Measurements from ENCODE around the gene PNMA1.

PNMA1 gene

DNA sequence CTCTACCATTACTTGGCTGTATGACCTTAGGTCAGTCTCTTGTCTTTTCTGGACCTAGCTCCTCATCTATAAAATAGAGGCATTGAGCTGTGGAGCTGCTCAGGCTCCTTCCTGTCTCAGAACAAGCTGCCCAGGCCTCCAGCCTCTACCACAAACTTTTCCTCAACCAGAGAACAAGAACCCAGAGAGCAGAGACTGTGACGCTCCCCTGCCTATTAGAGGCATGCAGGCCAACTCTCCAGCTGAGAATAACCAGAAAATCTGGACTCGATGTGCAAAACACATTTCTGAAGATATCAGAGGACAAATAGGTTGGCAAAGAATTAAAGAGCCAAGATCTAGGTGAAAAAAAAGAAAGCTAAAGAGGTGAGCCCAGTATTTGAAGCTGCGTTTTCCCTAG, 17.8 kb upstream of the PNMA1 start:
- no peak for DNase-seq

GRCh38 chr14:73731111-73731510, 16.9 kb upstream of the PNMA1 start:
- DNase-seq: no peak

DNA sequence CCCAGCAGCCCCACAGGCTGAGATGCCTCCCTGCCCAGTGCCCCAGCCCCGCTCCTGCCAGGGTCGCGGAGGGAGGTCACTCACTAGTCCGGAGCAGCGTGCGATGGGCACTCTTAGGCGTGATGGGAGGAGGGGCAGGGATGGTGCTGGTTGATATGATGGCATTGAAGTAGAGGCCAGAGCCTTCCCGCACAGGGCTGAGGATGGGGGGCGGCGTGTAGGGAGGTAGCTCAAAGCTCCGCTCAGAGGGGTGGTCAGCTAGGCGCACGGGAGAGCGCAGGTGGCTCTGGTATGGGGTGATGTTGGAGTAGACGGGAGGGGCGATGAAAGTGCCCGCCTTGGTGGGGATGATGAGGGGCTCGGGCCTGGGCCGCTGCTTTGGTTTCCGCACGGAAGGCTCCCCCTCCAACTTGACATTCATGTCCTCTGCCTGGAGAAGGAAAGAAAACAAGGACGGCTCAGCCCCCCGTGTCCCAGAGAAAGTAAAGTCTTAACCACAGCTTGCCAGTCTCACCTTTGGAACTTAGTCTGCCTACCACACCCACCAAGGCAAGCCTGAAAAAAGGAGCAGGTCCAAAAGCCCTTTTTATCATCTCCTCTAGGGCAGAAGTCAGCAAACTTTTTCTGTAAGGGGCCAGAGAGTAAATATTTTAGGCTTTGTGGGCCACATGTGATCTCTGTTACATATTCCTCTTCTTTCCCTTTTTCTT, 15.5 kb upstream of the PNMA1 start:
- DNase-seq: no peak

GRCh38 chr14:73728717-73729330, 14.6 kb upstream of the PNMA1 start:
- DNase-seq: peak; percentile 64

DNA sequence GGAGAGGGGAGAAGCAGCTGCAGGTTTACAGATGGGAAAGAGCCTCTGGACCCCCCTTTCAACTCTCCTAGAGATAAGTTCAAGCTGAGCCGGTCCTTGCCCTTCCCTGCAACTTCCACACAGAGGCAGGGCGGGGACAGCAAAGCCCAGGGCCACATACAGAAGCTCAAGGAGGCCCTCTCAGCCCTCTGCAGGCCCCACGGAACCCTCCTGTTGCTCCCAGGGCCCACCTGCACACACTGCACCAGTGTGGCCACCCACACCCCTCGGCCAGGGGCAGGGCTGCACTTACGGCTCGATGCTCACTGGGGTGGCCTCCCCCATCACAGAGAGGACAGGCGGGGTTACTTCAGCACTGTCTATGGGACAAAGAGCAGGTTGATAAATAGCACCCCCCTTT, 13.0 kb upstream of the PNMA1 start:
- DNase-seq: no peak

DNA sequence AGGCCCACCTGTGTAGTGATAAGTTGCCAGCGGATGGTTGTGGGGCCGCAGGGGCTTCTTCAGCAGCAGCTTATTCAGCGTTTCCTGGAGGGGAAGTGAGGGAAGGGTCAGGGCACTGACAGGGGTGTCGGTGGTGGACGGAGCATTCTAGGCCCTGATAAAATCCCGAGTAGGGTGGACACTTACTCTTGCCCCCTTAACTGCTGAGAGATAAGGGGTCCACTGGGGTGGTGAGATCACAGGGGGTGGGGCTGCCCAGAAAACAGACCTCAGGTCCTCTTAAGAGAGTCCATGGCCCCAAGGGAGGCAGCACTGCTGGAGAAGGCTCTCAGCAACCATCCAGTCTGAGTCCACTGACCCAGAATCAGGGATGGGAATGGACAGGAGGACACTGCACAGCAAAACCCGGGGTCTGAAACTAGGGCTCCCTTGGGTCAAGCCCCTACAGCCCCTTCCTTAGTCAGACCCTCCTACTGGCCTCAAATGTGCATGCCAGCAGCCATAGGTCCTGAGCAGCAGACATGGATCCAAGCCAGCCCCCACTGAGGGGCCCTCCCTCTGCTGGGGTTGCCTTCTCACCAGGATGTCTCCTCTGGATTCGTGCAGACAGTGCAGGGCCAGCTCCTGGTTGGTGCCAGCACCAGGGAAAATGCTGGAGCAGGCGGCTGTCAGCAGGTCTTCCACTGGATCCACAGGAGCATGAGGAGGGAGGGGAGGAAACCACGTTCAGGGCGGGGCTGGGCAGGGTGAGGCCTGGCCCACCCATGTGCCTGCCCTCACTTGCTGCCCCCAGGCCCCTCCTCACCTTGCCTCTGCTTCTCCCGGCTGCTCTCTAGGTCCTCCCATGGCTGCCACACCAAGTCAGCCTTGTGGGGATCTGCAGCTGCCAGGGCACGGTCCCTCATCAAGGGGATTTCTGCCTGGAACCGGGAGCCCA, 12.1 kb upstream of the PNMA1 start:
- no peak for DNase-seq

- no peak for DNase-seq
Measured at GRCh38 chr14:73725116-73726024, 11.2 kb upstream of the PNMA1 start.

- DNase-seq: no peak
Measured at GRCh38 chr14:73724696-73725095, 10.5 kb upstream of the PNMA1 start.

- DNase-seq: no peak
Measured at GRCh38 chr14:73723797-73724661, 9.8 kb upstream of the PNMA1 start.

DNA sequence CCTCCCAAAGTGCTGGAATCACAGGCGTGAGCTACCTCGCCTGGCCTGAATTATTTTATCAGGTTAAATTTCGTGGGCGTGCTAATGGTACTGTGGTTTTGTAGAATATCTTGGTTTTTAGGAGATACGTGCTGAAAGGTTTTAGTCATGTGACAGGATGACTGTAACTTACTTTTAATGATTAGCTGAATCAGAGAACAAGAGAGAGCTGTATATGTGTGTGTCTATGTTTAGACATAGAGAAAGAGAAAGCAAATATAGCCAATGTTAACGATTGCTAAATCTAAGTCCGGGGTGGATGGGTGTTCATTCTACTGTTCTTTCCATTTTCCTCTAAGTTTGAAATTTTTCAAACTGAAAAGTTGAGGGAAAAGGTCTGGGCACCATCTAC, 9.2 kb upstream of the PNMA1 start:
- no peak for DNase-seq

DNA sequence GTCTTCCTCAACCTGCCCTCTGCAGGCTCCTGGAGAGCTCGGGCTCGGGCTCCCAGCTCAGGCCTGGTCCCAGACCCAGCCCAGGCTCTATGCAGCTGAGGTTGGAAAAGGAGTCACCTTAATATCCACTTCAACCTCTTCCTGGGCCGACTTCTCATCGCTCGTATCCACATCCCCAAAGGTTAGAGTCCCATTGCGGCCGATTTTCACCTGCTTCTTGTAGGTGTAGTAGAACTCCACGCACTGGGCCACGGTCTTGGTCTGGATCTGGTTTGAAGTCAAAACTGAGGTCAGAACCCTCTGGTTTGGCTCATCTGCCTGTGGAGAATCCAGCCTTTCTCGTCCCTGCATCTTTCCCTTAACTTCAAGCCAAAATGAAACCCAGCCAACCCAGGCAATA, 8.4 kb upstream of the PNMA1 start:
- no peak for DNase-seq

DNA sequence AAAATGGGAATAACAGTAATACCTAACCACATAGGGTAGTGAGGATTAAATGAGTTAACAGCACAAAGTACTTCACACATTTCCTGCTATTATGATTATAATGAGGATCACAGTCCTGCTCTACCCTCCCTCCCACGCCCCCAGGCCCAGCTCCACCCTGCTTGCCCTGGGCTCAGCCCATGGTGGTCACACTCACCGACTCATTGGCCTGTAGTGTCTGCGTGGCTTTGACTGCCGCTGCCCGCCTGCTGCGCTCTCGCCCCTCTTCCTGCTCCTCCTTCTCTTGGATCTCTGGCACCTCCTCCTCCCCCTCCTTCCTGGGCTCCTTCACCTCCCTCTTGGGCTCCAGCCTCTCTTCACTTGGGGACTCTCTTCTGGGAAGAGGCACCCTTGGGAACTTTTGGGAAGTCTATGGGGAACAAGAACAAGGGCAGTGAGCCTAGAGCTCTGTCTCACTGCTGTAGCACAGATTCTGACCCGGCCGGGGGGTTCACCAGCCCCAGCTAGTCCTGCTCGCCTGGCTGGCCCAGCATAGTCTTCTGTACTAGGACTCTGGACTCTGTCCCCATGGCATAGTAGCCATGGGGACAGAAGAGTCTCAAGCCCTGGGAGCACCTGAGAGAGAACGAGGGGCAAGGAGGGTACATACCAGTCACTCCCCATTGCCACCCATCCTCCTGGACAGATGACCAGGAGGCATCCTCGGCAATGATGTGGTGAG, 7.1 kb upstream of the PNMA1 start:
- DNase-seq: no peak

GRCh38 chr14:73720636-73721035, 6.5 kb upstream of the PNMA1 start:
- DNase-seq: no peak

DNA sequence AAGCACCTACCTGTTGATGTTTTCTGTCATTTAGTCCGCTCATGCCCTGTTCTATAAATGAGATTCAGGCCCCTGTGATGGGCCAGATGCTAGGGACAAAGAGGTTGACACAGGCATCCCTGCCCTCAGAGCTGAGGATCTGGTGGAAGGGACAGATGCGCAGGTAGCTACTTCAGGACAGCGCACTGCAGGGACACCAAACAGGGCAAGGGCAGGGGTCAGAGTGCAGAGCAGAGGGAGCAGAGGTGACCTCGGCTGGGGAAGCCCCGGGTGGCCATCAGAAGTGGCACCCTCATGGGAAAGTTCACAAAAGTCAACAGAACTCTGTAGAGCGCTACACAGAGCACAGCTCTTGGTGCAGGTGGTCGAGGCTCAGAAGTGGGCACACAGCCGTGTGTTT, 5.6 kb upstream of the PNMA1 start:
- DNase-seq: no peak

DNA sequence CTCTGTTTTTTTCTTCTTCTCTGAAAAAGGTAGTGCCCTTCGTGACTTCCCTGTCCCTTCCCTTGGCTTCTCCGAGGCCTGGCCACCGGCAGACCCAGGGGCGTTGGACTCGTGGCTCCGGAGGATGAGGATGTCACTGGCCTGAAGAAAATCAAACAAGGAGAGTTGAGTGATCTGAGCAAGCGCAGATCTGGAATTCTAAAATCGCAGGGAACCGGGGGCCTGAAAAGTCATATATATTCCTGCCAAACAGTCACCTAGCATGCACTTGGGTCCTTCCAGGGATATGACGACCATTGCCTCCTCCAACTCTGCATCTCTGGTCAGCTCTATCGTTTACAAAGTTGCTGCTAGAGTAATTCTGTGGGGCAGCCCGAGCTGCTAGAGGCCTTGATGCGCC, 5.2 kb upstream of the PNMA1 start:
- no peak for DNase-seq

GRCh38 chr14:73718418-73719251, 4.5 kb upstream of the PNMA1 start:
- DNase-seq: no peak

- no peak for DNase-seq
Measured at GRCh38 chr14:73717711-73718417, 3.7 kb upstream of the PNMA1 start.

DNA sequence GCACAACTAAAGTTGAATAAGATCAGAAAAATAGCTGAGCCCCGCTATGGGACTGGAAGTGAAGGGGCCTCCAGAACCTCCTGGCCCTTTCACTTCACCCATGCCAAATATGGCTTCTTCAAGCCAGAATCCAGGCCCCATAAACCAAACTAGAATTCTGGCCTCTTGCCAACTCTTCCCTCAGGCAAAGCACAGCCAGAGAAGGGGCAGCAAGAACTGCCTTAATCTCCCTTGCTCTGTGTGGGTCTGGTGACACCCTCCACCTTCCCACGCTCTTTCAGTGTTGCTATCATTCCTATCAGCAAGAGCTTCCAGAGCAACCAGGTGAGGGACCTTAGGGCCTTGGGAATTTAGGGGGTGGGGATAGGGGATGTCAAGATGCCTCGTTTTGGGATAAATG, 3.1 kb upstream of the PNMA1 start:
- DNase-seq: no peak

- no peak for DNase-seq
Measured at GRCh38 chr14:73715707-73716106, 1.5 kb upstream of the PNMA1 start.
